Esophagus squamous epithelium (tissue), 5 donors: ENCODE data around the gene CRACDL. TPM values are rescaled to one million over a fixed set of nuclear protein-coding genes. Genes with fewer than 3 reads are reported as not detected.

Experiments used
- DNase-seq: peaks from one replicate; lab custom pipeline; 2025; lab: John Stamatoyannopoulos, UW
- H3K27ac ChIP-seq, 4 donors: fragments of 200-600 bp; sonication (generic); one replicate each; pipeline ENCODE4 v1.5.1; 2016 to 2019; ENCODE audit warnings: mild to moderate bottlenecking in 1 of 4
- H3K27me3 ChIP-seq, 4 donors: fragments of 200-600 bp; sonication (generic); 1 replicate in 3 of 4; 2 replicates in 1 of 4; pipeline versions ENCODE4 v1.5.1 to v1.6.0; 2017 to 2021; ENCODE audit warnings: antibody characterized with exemption in 1 of 4
- H3K36me3 ChIP-seq, 3 donors: fragments of 200-600 bp; sonication (generic); one replicate each; pipeline ENCODE4 v1.5.1; 2016 to 2019
- H3K4me1 ChIP-seq, 3 donors: fragments of 200-600 bp; sonication (generic); one replicate each; pipeline ENCODE4 v1.5.1; 2017 to 2019
- H3K4me3 ChIP-seq, 4 donors: fragments of 200-600 bp; sonication (generic); 1 replicate in 3 of 4; 2 replicates in 1 of 4; pipeline ENCODE4 v1.5.1; 2016 to 2019; ENCODE audit warnings: mild to moderate bottlenecking in 2 of 4, moderate library complexity in 1 of 4
- H3K9me3 ChIP-seq, 3 donors: fragments of 200-600 bp; sonication (generic); one replicate each; pipeline ENCODE4 v1.5.1; 2016 to 2019
- POLR2A ChIP-seq, 4 donors: fragments of 450-650 bp; IDR thresholded peaks; one replicate each; pipeline ENCODE4 v1.6.1; 2017; ENCODE audit warnings: antibody characterized with exemption in 4 of 4, mild to moderate bottlenecking in 4 of 4, moderate library complexity in 3 of 4
- WGBS, 2 donors: methylation state at CpG; one replicate each; pipeline ENCODE4 v1.1.5; 2018; 5-methylcytosine and 5-hydroxymethylcytosine counted together
- intact Hi-C: fragments of 100-400 bp; cut with DNase I; formaldehyde crosslinking; loops from one replicate; pipeline ENCODE4 v1.15.0; 2022
- total RNA-seq, 4 donors: library from RNA; depleted of rRNA; stranded (reverse); fragments of >200 nt; gene quantifications; one replicate each; pipeline ENCODE4 v1.1.0, GENCODE V29; 2016
- TF ChIP-seq, protein P1 (sequence below), 6 experiments: fragments of 450-650 bp in 4 of 6; fragments of 200-600 bp in 2 of 6; sonication (generic) in 2 of 6; IDR thresholded peaks; one replicate each; pipeline ENCODE4 v1.5.1; 2016 to 2019; ENCODE audit warnings: antibody characterized with exemption in 6 of 6, mild to moderate bottlenecking in 4 of 6, moderate library complexity in 4 of 6
- donor health status: DM: yes; HTN: yes; CAD: no.

The CRACDL gene
- total RNA-seq, 4 donors from 2014 or later = 6.5 to 33.6 (median 9.7) TPM

DNA sequence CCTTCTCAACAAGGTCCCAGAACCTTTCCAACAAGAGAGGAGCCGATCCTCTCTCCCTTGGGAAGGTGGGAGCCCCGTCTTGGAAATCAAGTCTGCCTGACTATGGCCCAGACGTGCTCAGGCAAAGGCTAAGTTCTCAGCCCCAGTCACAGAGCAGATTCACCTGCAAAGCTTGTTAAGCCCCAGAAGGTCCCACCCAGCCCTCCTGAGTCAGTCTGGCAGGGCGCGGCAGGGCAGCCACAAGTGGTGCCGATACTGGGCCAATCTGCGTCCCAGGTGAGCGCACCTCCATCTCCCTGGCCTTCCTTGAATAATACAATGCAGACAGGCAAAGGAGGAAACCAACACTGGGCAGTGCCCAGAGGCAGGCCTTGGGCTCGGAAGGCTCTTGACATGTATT, 15.0 kb downstream of the CRACDL start:
- DNase-seq = no peak
- no peak for TF ChIP-seq POLR2A (IDR thresholded peaks at IDR 0.05)
- TF ChIP-seq, protein P1, sequence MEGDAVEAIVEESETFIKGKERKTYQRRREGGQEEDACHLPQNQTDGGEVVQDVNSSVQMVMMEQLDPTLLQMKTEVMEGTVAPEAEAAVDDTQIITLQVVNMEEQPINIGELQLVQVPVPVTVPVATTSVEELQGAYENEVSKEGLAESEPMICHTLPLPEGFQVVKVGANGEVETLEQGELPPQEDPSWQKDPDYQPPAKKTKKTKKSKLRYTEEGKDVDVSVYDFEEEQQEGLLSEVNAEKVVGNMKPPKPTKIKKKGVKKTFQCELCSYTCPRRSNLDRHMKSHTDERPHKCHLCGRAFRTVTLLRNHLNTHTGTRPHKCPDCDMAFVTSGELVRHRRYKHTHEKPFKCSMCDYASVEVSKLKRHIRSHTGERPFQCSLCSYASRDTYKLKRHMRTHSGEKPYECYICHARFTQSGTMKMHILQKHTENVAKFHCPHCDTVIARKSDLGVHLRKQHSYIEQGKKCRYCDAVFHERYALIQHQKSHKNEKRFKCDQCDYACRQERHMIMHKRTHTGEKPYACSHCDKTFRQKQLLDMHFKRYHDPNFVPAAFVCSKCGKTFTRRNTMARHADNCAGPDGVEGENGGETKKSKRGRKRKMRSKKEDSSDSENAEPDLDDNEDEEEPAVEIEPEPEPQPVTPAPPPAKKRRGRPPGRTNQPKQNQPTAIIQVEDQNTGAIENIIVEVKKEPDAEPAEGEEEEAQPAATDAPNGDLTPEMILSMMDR (IDR thresholded peaks at IDR 0.05) = no peak
- Histone ChIP-seq H3K4me1 (peaks cover 10 to 46% (median 15%) of the 10 kb centered on the region in 3 donors), H3K4me3 (no peak overlapping the region), H3K36me3 (no peaks in the 10 kb centered on the region), H3K9me3 (no peaks in the 10 kb centered on the region), H3K27ac (peak overlapping the region; percentile 77 to 90 (median 82)), H3K27me3 (no peaks in the 10 kb centered on the region)
- intact Hi-C loops = no loop called here
- WGBS, 2 donors = 23 to 48% methylated on average over 4 to 8 of the region's 9 CpGs

- no peaks in the 10 kb centered on the region for H3K36me3 ChIP-seq
- WGBS, 2 donors = 18 to 38% methylated on average over 4 of the region's 4 CpGs
- DNase-seq = no peak
- H3K4me3 ChIP-seq = no peak overlapping the region
- intact Hi-C loops = no loop called here
- H3K27ac ChIP-seq = peak overlapping the region in 1 of 4 donors; percentile 71
- H3K9me3 ChIP-seq = no peaks in the 10 kb centered on the region
- peaks cover 22 to 68% (median 35%) of the 10 kb centered on the region in 3 donors for H3K4me1 ChIP-seq
- no peak for TF ChIP-seq POLR2A (IDR thresholded peaks at IDR 0.05)
- TF ChIP-seq, protein P1 (IDR thresholded peaks at IDR 0.05) = no peak
- peaks cover 0 to 17% (median 0%) of the 10 kb centered on the region in 4 donors for H3K27me3 ChIP-seq
Measured at GRCh38 chr2:98917031-98917471, 19.0 kb downstream of the CRACDL start.

DNA sequence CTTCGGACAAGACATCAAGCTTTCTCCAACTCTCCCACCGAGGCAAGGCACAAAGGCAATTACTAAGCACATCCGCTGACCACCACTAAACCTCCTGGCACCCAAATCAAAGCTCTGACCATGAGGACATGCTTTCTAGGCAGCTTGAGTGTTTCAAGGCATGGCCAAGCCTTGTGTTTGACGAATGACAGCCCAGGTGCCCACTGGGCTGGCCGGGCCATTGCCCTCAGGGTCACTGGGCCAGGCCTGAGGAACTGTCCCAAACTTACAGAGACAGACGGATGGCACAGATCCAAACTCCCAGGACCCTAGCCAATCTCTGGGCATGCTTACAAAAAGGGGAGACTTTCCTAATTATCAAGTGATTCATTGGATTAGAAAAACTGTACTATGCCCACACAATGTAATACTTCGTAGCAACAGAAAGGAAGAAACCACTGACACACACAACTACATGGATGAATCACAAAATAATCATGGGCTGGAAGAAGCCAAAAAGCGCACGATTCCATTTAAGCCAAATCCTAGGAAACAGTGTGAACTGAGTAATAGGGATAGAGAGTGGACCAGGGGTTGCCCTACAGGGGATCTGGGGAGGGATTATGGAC, 20.2 kb downstream of the CRACDL start:
- TF ChIP-seq, protein P1 (IDR thresholded peaks at IDR 0.05) = no peak
- TF ChIP-seq POLR2A (IDR thresholded peaks at IDR 0.05) = no peak
- intact Hi-C loops = no loop called here
- WGBS, 2 donors = 44 to 45% methylated on average over 9 of the region's 9 CpGs
- Histone ChIP-seq H3K4me1 (peaks cover 23 to 68% (median 39%) of the 10 kb centered on the region in 3 donors), H3K9me3 (no peaks in the 10 kb centered on the region), H3K36me3 (no peaks in the 10 kb centered on the region), H3K27ac (peak overlapping the region in 2 of 4 donors; percentile 32 to 71), H3K27me3 (peaks cover 0 to 17% (median 0%) of the 10 kb centered on the region in 4 donors), H3K4me3 (no peak overlapping the region)
- DNase-seq = no peak

DNA sequence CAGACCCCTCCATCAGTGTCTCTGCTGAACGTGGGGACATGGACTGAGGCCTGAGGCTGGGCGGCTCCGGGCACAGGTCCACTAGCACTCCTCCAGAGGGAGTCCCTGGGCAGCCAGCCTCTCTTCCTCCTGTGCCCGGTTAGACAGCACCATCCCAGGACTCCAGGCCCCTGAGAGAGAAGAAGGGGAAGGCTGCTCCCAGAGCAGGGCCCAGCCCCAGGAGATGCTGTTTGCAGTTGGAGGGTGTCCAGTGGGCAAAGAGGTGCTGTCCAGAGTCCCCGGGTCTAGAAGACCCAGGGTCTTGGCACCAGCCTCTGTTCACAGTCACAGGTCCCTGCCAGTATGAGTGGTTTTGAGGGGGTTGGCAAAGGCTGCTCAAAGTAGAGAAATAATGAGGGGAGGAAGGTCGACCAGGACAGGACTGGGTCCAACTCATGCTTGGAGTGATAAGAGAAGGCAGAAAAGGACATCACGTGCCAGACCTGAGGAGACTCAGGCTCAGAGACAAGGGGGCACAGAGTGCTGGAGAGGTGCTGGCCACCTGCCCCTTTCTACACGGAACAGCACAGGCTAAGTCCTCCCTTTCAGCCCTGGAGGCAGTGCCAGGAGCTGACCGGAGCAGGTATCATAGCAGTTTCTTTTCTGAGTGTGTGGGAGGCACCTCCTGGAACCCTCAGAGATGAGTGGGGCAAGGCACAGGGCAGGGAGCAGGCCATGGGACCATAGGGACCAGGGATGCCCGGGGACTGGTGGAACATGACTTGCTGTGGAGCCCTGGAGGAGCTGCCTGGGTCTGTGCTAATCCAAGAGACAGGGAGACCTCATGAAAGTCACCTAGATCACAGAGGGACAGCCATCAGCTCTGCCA, 21.1 kb downstream of the CRACDL start:
- no peak for DNase-seq
- TF ChIP-seq POLR2A (IDR thresholded peaks at IDR 0.05) = no peak
- TF ChIP-seq, protein P1 (IDR thresholded peaks at IDR 0.05) = no peak
- Histone ChIP-seq H3K9me3 (no peaks in the 10 kb centered on the region), H3K27me3 (peaks cover 0 to 17% (median 0%) of the 10 kb centered on the region in 4 donors), H3K36me3 (no peaks in the 10 kb centered on the region), H3K4me1 (peaks cover 16 to 68% (median 32%) of the 10 kb centered on the region in 3 donors), H3K27ac (peak overlapping the region in 1 of 4 donors; percentile 71), H3K4me3 (no peak overlapping the region)
- WGBS, 2 donors = 69 to 79% methylated on average over 6 of the region's 10 CpGs
- intact Hi-C loops = no loop called here
